Vagina (tissue), 2 donors: Measurements from ENCODE around the gene MAPK11.

Source experiments
- CTCF ChIP-seq, 3 experiments: fragments of 450-650 bp in 2 of 3; fragments of 200-600 bp in 1 of 3; sonication (generic) in 1 of 3; IDR thresholded peaks; one replicate each; pipeline ENCODE4 v1.5.1; 2017 to 2019; ENCODE audit warnings: antibody characterized with exemption in 3 of 3, mild to moderate bottlenecking in 2 of 3, moderate library complexity in 2 of 3
- POLR2A ChIP-seq, 2 donors: fragments of 450-650 bp; IDR thresholded peaks; one replicate each; pipeline ENCODE4 v1.6.1; 2017; ENCODE audit warnings: antibody characterized with exemption in 2 of 2, mild to moderate bottlenecking in 2 of 2, moderate library complexity in 2 of 2

GRCh38 chr22:50274771-50275170 is 4.6 kb upstream of the MAPK11 start:
- no peak for TF ChIP-seq CTCF (IDR thresholded peaks at IDR 0.05)
- TF ChIP-seq POLR2A (IDR thresholded peaks at IDR 0.05) = no peak
